C4-2B (cell line): ENCODE data around the gene AMFR.

Experiments used
- H3K27ac ChIP-seq: fragments of 450-650 bp; 2 replicates; pipeline ENCODE4 v1.5.1; 2017
- CTCF ChIP-seq: fragments of 450-650 bp; conservative IDR thresholded peaks from 2 replicates; pipeline ENCODE4 v1.5.1; 2017; ENCODE audit warnings: mild to moderate bottlenecking
- ZFX ChIP-seq: fragments of 450-650 bp; IDR thresholded peaks from 2 replicates; pipeline ENCODE4 v1.6.1; 2017

Gene AMFR

GRCh38 chr16:56318827-56319140 lies 106.6 kb downstream of the AMFR start:
- TF ChIP-seq ZFX (no peak), CTCF (no peak)
- no peak overlapping the region for H3K27ac ChIP-seq

GRCh38 chr16:56317998-56318826 lies 107.1 kb downstream of the AMFR start:
- TF ChIP-seq CTCF (peak; percentile 94), ZFX (no peak)

GRCh38 chr16:56316545-56316944 lies 108.8 kb downstream of the AMFR start:
- TF ChIP-seq ZFX: no peak
- no peak; the same call in 1 of the 2 replicates for TF ChIP-seq CTCF
- no peak overlapping the region for H3K27ac ChIP-seq

More at GRCh38 chr16:56317998-56318826, 107.1 kb downstream of the AMFR start:
- no peak overlapping the region for H3K27ac ChIP-seq

GRCh38 chr16:56315955-56316354 lies 109.4 kb downstream of the AMFR start:
- TF ChIP-seq ZFX (no peak), CTCF (no peak)
- no peak overlapping the region for H3K27ac ChIP-seq

GRCh38 chr16:56314244-56314850 lies 111.0 kb downstream of the AMFR start:
- no peak for TF ChIP-seq CTCF
- TF ChIP-seq ZFX: no peak
- no peak overlapping the region for H3K27ac ChIP-seq

GRCh38 chr16:56312556-56312955 lies 112.8 kb downstream of the AMFR start:
- TF ChIP-seq ZFX: no peak
- TF ChIP-seq CTCF: no peak
- no peak overlapping the region for H3K27ac ChIP-seq

DNA sequence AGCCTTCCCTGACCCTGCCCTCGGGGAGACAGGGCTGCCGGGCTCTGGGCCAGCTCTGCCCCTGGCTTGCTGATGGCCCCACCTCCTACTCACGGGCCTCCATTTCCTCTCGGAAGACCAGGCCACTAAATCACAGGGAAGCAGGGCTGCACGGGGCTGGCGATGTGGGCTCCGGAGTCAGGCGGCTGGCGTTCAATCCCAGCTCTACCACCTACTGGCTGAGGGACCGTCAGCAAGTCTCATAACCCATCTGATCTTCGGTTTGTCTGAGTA lies 113.4 kb downstream of the AMFR start:
- TF ChIP-seq ZFX (no peak), CTCF (no peak)
- H3K27ac ChIP-seq: no peak overlapping the region
